ENCODE results near the gene MAPKAP1.

MAPKAP1 gene

DNA sequence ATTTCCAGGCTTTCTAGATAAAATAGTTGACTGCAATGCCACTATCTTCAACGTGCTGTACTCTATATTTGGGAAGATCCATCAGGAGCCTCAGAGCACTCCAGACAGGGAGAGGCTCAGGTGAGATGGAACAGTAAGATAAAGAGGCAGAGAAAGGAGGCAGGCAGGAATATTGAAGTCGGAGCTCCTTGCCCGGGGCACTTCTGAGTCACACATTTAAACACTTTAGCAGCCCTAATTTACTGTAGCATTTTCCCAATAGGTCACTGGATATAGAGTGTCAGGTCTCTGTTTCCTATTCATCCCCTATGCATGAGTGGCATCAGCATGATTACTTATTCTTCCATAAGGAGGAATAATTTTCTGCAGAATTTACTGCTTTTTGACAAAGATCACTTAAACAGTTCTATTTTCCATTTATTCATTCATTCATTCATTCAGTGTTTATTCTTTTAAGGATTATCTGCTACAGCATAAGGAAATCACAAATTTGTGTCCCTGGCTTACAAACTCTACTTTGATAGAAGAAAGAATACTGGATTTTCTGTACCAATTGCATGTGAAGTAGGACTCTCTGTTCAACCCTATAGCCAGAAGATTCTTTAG, 170.7 kb downstream of the MAPKAP1 start:
- no peak for DNase-seq (ENCODE audit: low read depth)

DNA sequence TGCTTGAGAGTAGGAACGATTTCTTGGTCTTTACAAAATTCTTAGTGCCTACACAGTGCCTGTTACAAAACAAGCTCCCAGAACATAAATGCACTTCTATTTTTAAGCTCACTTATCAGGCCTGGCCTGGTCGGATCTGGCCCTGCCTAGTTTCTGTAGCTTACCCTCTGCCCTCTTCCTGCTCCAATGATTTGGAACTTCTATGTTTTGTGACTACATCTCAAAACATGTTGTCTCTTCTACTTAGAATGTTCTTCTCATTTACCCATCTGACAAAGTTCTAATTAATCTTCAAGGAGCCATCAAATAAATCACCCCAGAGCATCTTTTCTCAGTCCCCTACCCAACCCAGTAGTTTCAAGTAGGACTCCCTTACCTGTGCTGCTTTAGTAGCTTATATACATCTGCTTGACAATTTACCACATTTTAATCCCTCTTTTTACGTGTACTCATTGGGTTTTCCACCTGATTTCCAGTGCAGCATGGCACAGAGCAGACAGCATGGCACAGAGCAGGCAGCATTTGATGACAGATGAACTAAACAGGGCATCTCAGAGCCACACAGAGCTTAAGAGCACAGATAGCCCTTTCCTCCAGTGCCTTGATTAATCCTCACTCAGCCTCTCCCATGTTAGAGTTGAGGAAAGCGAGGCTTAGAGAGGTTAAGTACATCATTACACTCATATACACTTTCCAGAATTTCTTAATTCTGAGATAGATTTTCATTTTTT, 171.9 kb downstream of the MAPKAP1 start:
- DNase-seq (ENCODE audit: low read depth): no peak

DNA sequence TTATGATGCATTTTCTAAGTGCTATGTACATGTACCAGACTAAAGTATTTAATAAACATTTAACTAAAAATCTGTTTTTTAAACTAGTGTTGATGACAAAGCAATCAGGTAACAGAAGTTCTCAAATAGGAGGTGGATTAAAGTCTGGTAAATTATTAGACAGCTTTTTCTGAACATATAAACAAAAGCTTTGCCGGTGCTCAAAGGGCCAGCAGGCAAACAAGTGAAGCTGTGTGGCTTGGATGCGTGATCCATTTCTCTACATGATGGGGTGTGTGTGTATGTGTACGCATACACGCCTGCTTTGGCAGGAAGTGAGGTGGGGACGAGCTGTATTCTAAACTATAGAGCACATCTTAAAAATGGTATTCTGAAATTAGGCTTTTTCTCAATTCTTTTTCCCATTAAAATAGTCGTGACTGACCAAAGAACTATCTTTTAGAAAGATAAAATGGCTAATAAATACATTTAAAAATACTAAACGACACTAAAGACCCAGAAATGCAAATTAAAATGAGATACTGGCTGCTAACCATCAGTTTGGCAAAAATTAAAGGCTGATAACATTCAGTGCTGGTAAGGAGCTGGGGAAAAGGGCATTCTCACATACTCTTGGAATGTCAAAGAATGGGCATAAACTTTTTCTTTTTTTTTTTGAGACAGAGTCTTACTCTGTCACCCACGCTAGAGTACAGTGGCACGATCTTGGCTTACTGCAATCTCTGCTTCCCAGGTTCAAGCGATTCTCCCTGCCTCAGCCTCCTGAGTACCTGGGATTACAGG, 174.0 kb downstream of the MAPKAP1 start:
- DNase-seq (ENCODE audit: low read depth): no peak

DNA sequence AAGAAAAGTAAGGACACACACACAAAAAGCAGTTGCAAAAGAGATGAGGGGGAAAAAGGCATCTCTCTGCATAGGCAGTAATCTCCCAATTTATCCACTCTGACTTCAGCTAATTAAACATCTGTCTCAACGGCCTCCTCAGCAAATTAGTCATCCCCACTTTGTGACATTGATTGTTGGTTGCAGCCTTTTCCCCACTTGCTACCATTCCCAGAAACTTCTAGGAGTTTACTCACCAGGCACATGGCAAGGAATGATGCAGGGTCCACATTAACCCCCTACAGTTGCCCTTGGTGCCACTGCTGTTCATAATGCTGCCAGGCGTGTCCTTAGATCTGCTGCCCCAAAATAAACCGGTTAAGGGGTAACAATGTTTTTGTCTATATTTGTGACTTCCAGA, 174.6 kb downstream of the MAPKAP1 start:
- no peak for DNase-seq (ENCODE audit: low read depth)

DNA sequence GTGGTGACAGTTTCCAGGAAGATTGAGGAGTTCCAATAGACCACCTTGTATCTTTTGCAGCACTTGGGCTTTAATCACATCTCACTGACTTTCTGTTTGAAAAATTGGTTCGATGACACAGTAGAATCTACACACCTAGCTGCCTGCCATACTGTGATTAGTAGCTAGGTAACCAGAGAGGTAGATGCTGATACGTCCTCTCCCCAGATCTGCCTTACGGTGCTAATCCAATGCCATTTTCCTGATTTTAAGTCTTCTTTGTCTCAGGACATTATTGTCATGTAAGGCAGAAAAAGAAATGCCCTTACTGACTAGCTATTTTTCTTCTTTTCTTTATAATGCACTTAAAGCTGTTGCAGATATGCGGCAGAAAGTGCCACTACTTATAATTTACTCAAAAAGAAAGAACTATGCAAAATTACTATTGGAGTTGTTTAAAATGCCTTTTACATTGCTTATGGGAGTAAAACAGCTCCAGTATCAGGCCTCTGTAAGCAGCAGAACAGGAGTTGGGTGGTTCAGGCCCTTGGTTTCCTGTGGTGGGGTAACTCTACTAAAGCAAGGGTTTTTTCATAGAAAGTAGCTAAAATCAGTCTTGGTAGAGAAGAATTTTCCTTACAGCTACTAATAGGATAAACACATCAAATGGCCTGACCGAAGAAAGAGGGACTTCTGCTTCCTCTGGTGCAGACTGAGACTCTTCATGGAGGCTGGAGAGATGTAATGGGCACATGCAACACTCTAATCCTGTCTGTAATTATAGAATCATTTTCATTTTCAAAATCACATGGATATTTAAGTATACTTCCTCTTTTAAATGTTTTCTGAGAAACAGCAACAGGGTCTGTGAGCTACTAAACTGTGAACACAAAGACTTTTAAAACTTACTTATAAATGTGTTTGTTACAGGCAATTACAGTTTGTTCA, 177.2 kb downstream of the MAPKAP1 start:
- DNase-seq (ENCODE audit: low read depth): no peak

DNA sequence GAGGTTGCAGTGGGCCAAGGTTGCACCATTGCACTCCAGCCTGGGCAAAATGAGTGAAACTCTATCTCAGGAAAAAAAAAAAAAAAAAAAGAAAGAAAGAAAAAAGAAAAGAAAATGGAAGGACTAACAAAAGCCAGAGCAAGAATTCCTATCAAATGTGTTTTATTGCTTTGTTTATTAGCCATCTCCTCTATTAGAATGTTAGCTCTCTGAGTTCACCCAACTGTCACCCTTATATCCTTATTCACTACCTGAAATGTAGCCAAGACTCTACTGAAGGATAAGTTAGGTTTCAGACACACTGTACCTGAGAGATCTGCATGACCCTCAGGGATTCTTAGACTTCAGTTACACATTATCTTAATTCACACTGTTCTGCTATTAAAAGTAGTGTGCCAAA, 177.9 kb downstream of the MAPKAP1 start:
- no peak for DNase-seq (ENCODE audit: low read depth)

DNA sequence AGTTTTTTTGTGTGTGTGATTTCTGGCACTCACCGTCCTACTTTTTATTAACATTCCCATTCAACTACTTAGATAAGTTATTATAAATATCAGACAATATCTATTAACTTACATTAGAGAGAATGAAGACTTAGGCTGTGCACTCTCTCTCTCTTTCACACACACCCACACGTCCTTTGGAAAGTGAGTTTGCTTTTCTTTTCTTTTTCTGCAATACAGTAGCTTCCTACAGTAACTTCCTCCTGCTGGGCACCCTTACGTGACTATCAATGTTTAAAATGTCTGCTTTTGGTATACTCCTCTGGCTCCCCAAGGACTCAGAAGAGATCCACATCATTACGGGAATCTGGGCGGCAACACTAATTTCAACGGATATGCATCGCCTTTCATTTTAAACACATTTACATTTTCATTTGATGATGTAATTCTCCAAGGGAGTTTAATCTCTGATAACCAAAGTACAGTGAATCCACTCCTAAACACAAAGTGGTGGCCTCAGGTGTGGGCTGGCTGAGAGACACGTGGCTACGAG, 179.5 kb downstream of the MAPKAP1 start:
- DNase-seq (ENCODE audit: low read depth): no peak

DNA sequence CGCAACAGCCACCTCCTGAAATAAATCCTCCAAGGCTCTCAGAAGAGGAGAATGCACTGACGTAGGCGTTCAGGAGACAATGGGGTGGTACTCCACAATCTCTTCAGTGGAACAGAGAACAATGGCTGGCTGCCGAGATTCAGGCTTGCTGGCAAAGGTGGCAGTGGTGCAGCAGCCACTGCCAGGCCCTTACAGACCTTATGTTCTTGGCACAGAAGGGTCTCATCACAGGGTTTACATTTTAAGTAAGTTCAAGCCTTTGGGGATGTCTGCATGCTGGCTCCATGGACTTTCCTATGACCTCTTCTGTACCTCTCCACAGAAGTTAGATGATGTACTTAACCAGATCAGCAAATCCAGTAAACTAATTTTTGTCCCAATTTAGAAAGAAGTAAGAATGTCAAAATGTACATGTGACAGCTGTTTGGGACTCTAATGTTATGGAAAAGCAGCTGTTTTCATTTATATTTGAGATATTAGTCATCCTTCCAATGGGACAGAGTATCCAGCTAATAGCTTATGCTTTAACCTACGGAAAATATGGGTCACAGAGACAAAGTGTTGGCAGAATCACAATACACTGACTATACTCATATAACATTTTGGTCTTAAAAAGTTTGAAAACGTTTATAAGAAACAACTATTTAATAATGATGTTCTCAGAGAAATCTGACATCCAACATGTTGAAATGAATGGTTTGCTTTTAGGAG, 180.9 kb downstream of the MAPKAP1 start:
- DNase-seq (ENCODE audit: low read depth): no peak

DNA sequence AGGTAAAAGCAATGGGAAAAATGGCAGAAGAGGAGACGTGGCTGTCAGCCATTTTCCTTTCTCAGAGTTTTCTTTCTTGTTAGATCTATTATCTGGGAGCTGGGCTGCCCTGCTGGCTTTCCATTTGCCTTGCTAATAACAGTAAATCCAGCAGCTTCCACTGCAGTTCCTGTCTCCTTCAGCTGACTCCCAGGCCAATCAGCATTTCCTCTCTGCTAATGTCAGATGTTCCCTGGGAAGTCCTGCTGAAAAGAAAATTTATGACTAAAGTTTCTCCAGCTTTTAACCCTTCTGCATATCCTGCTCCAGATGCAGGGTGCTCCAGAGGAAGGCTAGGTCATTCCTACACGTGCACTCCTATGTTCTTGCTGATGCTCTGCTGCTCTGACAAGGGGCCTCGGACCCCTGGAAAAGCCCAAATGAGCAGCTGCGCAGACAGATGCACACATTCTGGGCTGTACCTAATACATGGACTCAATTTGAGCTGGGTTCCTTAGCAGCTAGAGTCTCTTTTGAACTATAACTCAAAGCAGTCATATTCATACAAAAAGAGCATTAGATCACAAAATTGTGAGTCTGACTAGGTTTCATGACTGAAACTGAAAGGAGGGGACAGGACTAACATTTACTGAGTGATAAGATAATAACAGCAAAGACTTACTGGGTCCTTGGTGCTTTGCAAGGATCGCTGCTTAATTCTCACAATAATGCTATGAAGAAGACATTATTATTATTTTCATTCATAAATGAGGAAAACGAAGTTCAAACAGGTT, 182.2 kb downstream of the MAPKAP1 start:
- DNase-seq (ENCODE audit: low read depth): no peak

DNA sequence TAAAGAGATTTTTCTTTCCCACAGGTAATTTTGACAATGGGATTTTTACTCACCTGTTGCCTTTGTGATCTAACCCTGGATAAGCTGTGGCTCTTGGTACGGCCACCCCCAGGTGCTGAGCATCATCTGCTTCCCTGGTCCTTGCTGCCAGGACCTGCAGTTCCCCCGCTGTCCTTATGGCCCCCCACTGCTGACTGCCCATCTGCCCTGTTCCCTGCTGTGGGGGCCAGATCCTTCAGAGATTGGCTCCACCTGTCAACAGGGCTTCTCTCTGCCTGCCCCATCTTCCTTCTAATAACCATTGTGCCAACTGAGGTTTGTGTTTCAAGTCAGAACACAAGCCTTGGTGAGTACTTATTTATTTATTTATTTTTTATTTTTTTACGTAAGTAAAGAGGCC, 183.3 kb downstream of the MAPKAP1 start:
- no peak for DNase-seq (ENCODE audit: low read depth)

DNA sequence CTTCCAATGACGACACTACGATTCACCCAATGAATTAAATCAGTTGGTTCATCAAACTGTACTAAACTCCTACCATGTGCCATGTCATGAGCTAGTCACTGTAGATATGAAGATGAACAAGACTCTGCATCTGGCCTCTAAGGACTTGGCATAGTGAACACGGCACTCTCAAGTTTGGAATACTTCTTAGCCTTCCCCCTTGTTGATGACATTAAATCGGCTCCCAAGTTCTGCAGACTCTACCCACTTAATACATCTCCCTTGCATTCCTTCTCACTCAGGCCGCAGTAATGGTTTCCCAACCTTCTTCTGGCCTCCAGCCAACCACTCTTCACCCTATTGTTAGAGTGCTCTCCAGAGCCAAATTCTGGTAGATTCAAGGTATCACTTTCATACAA, 184.7 kb downstream of the MAPKAP1 start:
- DNase-seq (ENCODE audit: low read depth): no peak

DNA sequence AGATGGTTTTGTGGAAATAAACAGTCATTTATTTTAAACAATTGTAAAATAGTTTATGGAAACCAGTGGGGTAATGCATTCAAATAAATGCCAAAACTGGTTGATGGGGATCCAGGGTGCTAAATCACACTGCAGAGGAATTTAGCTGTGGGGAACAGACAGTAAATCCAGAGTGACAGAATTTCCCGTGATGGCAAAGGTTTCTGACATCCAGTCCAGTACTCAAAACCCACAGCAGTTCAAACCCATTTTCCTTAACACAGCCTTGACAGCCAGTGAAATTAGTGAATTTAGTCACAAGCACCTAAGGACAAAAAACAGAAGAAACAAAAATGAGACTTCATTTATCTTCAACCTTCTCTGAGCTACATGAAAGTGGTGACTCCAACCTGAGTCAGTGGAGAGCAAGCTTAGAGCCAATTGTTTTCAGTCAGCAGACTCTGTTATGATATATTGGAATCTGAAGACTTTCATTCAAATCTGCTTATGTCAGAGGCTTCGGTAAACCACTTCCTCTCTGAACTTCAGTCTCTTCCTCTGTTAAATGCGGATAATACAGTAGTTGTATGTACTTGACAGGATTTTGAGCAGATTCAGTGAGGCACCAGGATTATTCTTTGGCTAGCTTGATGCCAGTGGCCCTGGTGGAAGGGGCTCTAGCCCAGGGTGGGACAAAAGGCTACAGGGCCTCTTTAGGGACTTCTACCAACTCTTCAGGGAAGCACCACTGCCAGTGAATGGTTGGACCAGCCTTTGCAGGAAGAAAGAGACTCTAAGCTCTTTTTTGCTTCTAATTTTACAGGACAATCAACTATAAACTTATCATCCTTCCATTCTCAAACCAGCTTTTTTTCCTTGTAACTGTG, 185.3 kb downstream of the MAPKAP1 start:
- no peak for DNase-seq (ENCODE audit: low read depth)

DNA sequence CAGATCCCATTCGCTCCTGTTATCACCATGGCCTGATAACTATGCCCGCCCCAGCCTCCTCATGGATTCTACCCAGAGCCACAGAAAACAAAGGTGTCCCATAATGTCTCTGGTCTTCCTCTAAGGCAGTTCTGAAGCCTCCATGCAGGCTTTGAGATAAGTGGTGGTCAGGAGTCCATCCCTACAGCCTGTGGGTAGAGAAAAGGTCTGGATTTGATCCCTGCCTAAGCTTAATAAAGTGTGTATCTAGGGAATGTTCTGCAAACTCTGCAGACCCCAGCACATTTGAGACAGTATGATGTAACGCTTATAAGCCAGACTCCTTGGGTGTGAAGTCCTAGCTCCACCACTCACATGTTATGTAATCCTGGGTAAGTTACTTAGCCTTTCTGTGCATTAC, 187.3 kb downstream of the MAPKAP1 start:
- no peak for DNase-seq (ENCODE audit: low read depth)

DNA sequence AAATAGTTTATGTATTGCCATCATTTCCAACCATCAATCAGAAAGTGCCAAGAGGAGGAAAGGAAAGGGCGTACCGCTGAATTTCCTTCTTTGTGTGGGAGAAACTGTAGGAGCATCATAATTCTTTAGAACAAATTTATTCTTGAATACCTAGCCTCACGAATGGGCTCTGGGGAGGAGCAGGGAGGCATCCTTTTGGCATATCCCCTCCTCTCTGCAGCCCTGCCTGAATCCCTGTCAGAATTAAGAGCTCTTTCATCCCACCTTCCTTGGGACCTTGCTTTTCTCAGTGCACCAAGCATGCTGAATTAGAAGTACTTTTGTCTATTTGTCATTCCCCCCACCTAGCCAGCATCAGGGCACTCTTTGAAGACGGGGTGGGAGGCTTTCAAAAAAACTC, 189.4 kb downstream of the MAPKAP1 start:
- no peak for DNase-seq (ENCODE audit: low read depth)

DNA sequence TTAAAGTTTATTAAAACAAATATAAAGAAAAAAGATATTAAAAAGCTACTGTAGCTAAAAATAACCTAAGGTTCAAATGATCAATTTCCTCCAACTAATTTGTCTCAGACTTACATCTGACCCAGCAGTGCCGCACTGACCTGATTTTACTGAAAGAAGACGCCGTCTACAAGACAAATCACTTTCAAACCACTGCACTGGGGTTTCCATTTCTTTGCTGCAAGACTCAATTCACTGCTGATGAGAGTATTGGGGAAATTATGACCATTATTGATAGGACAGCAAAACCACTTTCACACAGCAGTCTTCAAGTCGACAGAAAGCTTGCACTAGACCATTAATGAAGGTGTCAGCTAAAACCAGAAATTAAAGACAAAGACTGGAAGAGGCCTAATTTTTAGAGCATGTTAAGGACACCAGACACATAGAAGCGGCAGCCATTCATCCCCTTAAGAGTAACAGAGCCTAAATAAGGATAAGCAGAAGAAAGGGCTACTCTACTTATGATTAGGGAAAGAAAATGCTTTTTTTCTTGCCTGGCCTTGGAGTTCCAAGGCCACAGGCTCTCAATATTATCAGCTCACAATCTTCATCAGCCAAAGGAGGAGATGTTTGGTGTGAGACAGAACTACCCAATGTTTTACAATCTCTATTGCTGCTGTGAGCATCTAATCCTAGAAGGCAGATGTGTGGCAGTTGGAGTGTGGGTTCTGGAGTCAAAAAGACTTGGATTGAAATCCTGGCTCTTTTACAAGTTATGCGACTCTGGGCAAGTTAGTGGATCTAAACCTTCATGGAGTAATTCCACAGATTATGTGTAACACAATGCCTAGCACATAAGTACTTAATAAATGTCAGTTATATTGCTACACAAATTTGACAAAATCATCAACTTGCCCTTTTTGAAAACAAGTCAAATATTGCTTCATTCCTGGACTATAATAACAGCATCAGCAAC, 190.7 kb downstream of the MAPKAP1 start:
- DNase-seq (ENCODE audit: low read depth): no peak

DNA sequence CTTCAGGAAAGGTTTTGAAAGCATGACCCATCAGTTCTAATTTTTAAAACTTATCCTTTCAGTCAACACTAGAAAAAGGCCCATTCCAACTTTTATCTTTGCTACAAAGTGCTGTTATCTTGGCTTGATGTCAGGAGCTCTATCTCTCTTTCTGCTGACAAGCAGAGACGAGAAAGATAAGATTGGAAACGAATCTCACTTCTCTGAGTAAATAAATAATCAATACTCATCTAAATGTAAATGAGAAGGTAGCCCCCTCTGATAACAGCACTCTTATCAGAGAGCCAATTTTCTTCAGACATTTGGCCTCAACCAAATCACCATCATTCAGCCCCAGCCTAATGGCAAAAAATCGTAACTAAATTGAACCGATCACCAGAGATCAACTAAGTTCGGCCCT, 191.7 kb downstream of the MAPKAP1 start:
- DNase-seq (ENCODE audit: low read depth): no peak

DNA sequence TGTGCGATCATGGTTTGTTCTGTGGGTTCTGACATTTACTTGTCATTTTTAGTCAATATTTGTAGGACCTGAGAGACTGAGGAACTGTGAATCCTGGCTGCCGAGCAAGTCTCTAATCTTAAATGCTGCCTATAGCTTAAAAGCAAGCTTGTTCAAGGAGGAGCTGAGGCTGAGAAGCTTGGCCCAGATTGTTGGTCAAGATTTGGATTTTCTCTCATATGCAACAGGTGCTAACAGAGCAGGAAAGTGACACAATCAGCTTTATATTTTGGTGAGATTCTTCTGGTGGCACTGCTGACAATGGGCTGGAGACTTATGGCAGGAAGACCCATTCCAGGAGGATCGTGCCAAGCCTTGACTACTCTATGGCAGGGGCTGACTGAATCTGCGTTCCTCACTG, 192.5 kb downstream of the MAPKAP1 start:
- no peak for DNase-seq (ENCODE audit: low read depth)

DNA sequence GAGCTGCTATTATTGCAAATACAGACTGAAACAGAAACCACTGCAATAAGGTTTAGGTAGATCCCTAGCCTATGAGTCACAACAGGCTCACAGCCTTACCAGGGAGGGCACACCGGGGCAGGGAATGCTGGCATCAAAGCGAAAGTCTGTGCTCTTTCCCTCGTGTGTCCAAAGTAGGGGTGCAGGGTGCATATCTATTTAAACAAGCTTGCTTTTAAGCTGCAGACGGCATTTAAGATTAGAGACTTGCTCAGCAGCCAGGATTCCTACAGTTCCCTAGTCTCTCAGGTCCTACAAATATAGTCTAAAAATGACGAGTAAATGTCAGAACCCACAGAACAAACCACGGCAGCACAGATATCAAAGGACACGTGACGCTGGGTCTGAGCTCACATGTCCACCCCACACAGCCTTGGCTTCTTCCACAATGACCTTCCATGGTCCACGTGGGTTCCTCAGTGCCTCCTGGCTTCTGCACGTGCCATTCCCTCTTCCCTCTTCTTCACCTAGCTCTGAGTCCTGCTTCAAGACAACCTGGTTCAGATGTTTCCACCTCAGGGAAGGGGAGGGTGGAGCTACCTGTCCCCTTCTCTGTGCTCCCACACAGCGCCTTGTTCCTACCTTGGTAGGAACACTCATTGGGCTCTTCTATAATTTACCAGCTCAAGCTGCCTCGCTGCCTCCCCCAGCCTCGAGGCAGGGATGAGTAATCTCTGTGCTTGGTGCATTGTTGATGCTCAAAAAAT, 193.2 kb downstream of the MAPKAP1 start:
- DNase-seq (ENCODE audit: low read depth): no peak

Measured in stimulated activated CD8-positive, alpha-beta memory T cell treated with anti-CD3 and anti-CD28 coated beads, Interleukin-12 subunit alpha, Interleukin-12 subunit beta, amount 100 ng/mL, for 4 hours (primary cell).